K562 (cell line): Measurements from ENCODE around the gene GPD1L. TPM values are rescaled to one million over a fixed set of nuclear protein-coding genes. Genes with fewer than 3 reads are reported as not detected.
"Not testable (repeated sequence)": the region's sequence is repeated elsewhere in the genome, so short reads cannot be mapped to it uniquely, and the experiment has no call there.

Source experiments
- ATAC-seq: fragments of 200-7000 bp; cut with Tn5 transposase; 3 replicates; pipeline ENCODE4 v1.9.1; 2020; ENCODE audit warnings: moderate library complexity
- BruUV-seq: library from RNA; stranded (reverse); fragments of 400-500 nt; replicated peaks from 2 replicates; lab custom pipeline; 2021; lab: Mats Ljungman, UMichigan
- CTCF ChIA-PET: fragments of 300-600 bp; formaldehyde crosslinking; extraction: SDS; loops from one replicate; lab custom pipeline; 2021; ENCODE audit warnings: low intra/inter-chr PET ratio; lab: Yijun Ruan, JAX
- POLR2A ChIA-PET: fragments of 300-600, 350-650 bp; sonication (Branson Sonifier 250); formaldehyde crosslinking; extraction: SDS; loops from one replicate; lab custom pipeline; 2021; ENCODE audit warnings: antibody characterized with exemption, inconsistent platforms; lab: Yijun Ruan, JAX
- DNase-seq, 4 experiments: peaks; one replicate each; pipeline versions ENCODE4 v3.0.0 to v3.0.0-alpha.2; 2011 to 2018; ENCODE audit warnings: low spot score in 3 of 4, mixed read lengths in 3 of 4; ENCODE audit errors: extremely low read depth in 1 of 4
- FAIRE-seq: peaks from 2 replicates; lab custom pipeline; 2011; peaks lifted over from hg19 to GRCh38; lab: Jason Lieb, UNC
- H2AFZ ChIP-seq: 2 replicates; pipeline ENCODE4 v1.6.0; 2011; ENCODE audit warnings: low read depth, low read length, control low read depth, inconsistent platforms
- H3K27ac ChIP-seq: fragments of 200-600 bp; 3 replicates; pipeline ENCODE4 v1.8.0; 2011; ENCODE audit warnings: low read depth, mild to moderate bottlenecking, control low read depth, inconsistent platforms, low read length, moderate library complexity, mixed read lengths; ENCODE audit errors: extremely low read depth
- H3K27me3 ChIP-seq, 2 experiments: fragments of 300-600 bp in 1 of 2; 2 replicates in 1 of 2; 3 replicates in 1 of 2; pipeline versions ENCODE4 v1.6.0 to v1.8.0; 2011; ENCODE audit warnings: inconsistent platforms in 2 of 2, low read length in 2 of 2, mild to moderate bottlenecking in 1 of 2, mixed read lengths in 1 of 2, moderate library complexity in 1 of 2; ENCODE audit not compliant: control insufficient read depth in 2 of 2, insufficient read depth in 2 of 2
- H3K36me3 ChIP-seq: fragments of 300-600 bp; 3 replicates; pipeline ENCODE4 v1.8.0; 2011; ENCODE audit warnings: mild to moderate bottlenecking, low read length, inconsistent platforms; ENCODE audit not compliant: control insufficient read depth, insufficient read depth
- H3K4me1 ChIP-seq, 2 experiments: fragments of 200-600 bp in 1 of 2; replicated peaks in 1 of 2; 2 replicates in 1 of 2; 3 replicates in 1 of 2; pipeline versions ENCODE4 v1.5.1 to v1.8.0; 2011; ENCODE audit warnings: inconsistent platforms in 2 of 2, low read length in 2 of 2, mild to moderate bottlenecking in 1 of 2, mixed read lengths in 1 of 2, moderate library complexity in 1 of 2; ENCODE audit not compliant: control insufficient read depth in 2 of 2, insufficient read depth in 2 of 2
- H3K4me2 ChIP-seq: 2 replicates; pipeline ENCODE4 v1.6.1; 2011; ENCODE audit warnings: low read length, control low read depth, inconsistent platforms, mixed read lengths; ENCODE audit not compliant: insufficient read depth
- H3K4me3 ChIP-seq: fragments of 200-600 bp; sonication (generic), shearing (Covaris generic); 2 replicates; pipeline ENCODE4 v1.5.1; 2016; ENCODE audit warnings: control low read depth, inconsistent platforms
- H3K79me2 ChIP-seq: fragments of 200-600 bp; 3 replicates; pipeline ENCODE4 v1.8.0; 2011; ENCODE audit warnings: low read length, inconsistent platforms; ENCODE audit not compliant: control insufficient read depth, insufficient read depth
- H3K9ac ChIP-seq, 2 experiments: 2 replicates each; pipeline versions ENCODE4 v1.6.0 to v1.6.1; 2011; ENCODE audit warnings: low read depth in 2 of 2, low read length in 2 of 2, control low read depth in 1 of 2, inconsistent platforms in 1 of 2, mild to moderate bottlenecking in 1 of 2, mixed read lengths in 1 of 2; ENCODE audit not compliant: insufficient read depth in 1 of 2
- H3K9me1 ChIP-seq: one replicate; pipeline ENCODE4 v1.6.0; 2011; ENCODE audit warnings: inconsistent platforms, mild to moderate bottlenecking, low read length, moderate library complexity; ENCODE audit not compliant: control insufficient read depth, insufficient read depth
- H3K9me3 ChIP-seq: replicated peaks from 2 replicates; pipeline ENCODE4 v1.5.1; 2011; ENCODE audit warnings: low read depth, low read length, inconsistent platforms; ENCODE audit not compliant: control insufficient read depth, insufficient read depth
- H4K20me1 ChIP-seq: replicated peaks from 2 replicates; pipeline ENCODE4 v1.6.1; 2011; ENCODE audit warnings: low read length, inconsistent platforms, mixed read lengths; ENCODE audit not compliant: control insufficient read depth, insufficient read depth
- WGBS: fragments of 100-300 bp; shearing (Covaris generic); methylation state at CpG from one replicate; pipeline ENCODE4 v1.1.6; 2016; ENCODE audit warnings: low coverage, mixed read lengths; ENCODE audit not compliant: insufficient coverage; ENCODE audit errors: missing lambda C conversion rate; 5-methylcytosine and 5-hydroxymethylcytosine counted together
- in situ Hi-C: fragments of 300-500 bp; cut with MboI; formaldehyde crosslinking; loops from 4 replicates; pipeline ENCODE4 v1.15.0; 2018; ENCODE audit warnings: inconsistent platforms, mixed read lengths
- intact Hi-C: fragments of 100-400 bp; cut with micrococcal nuclease; formaldehyde crosslinking; loops from 2 replicates; pipeline ENCODE4 v1.14.2; 2022
- polyA plus RNA-seq, 8 experiments: library from polyadenylated mRNA; depleted of rRNA in 4 of 8; stranded (reverse) in 5 of 8; unstranded in 3 of 8; fragments of >200 nt; fragmentation: Nextera tagmentation in 2 of 8; fragmentation: Illumina TruSeq in 1 of 8; extraction: Ambion mirVana in 2 of 8; extraction: Trizol in 1 of 8; gene quantifications; 2 replicates each; pipeline versions ENCODE4 v1.2.1 to v1.2.3, GENCODE V29; 2011 to 2014; ENCODE audit warnings: inconsistent platforms in 1 of 8, missing spikeins in 1 of 8
- total RNA-seq, 7 experiments: library from RNA; depleted of rRNA in 6 of 7; stranded (reverse); fragments of >200 nt in 6 of 7; fragmentation: Illumina TruSeq in 2 of 7; extraction: Trizol in 2 of 7; gene quantifications; 2 replicates each; pipeline versions ENCODE4 v1.2.1 to v1.2.3, GENCODE V29; 2011 to 2021; ENCODE audit warnings: low replicate concordance in 1 of 7
- TF ChIP-seq, protein P1 (sequence below): sonication (generic); formaldehyde crosslinking; IDR thresholded peaks from 2 replicates; pipeline ENCODE4 v1.8.0; 2022; ENCODE audit warnings: mild to moderate bottlenecking, missing genetic modification reagents

Gene GPD1L
- total and polyA plus RNA-seq, 9 of the 15 experiments (the other 6 are each of a cell fraction or from before 2014, with no cell fraction given): 1.6 to 17.3 (median 12.3) TPM

DNA sequence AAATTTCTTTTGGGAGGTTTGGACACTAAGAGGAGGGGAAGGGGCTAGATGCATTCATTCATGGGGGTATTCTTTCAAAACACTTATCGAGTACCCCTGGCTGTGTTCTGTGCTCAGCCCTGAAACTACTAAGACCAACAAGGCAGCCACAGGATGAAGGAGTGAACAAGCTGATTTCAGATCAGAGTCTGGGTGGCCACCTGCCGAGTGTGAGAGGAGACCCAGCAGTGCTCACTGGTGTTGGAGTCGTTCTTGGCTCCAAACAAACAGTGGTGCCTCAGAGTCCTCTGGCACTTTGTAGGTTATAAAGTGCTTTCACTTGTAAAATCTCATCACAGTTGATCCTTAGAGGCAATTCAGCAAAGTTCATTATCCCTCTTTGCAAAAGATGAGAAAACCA, 83.3 kb downstream of the GPD1L start (continued):
- TF ChIP-seq, protein P1, sequence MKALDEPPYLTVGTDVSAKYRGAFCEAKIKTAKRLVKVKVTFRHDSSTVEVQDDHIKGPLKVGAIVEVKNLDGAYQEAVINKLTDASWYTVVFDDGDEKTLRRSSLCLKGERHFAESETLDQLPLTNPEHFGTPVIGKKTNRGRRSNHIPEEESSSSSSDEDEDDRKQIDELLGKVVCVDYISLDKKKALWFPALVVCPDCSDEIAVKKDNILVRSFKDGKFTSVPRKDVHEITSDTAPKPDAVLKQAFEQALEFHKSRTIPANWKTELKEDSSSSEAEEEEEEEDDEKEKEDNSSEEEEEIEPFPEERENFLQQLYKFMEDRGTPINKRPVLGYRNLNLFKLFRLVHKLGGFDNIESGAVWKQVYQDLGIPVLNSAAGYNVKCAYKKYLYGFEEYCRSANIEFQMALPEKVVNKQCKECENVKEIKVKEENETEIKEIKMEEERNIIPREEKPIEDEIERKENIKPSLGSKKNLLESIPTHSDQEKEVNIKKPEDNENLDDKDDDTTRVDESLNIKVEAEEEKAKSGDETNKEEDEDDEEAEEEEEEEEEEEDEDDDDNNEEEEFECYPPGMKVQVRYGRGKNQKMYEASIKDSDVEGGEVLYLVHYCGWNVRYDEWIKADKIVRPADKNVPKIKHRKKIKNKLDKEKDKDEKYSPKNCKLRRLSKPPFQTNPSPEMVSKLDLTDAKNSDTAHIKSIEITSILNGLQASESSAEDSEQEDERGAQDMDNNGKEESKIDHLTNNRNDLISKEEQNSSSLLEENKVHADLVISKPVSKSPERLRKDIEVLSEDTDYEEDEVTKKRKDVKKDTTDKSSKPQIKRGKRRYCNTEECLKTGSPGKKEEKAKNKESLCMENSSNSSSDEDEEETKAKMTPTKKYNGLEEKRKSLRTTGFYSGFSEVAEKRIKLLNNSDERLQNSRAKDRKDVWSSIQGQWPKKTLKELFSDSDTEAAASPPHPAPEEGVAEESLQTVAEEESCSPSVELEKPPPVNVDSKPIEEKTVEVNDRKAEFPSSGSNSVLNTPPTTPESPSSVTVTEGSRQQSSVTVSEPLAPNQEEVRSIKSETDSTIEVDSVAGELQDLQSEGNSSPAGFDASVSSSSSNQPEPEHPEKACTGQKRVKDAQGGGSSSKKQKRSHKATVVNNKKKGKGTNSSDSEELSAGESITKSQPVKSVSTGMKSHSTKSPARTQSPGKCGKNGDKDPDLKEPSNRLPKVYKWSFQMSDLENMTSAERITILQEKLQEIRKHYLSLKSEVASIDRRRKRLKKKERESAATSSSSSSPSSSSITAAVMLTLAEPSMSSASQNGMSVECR (CRISPR knock-in tag): no peak

DNA sequence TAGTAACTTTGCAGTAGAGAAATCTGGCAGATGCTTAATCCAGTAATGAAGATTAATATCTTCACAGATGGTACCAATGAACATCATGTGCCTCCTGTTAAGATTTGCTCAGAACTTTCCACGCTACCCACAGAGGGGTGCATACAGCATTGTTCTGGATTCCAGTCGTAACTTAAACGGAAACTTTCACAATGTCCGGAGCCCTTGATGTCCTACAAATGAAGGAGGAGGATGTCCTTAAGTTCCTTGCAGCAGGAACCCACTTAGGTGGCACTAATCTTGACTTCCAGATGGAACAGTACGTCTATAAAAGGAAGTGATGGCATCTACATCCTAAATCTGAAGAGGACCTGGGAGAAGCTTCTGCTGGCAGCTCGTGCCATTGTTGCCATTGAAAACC, 84.1 kb downstream of the GPD1L start:
- H2AFZ ChIP-seq, H3K27ac ChIP-seq, H3K79me2 ChIP-seq, POLR2A ChIA-PET, H3K9me3 ChIP-seq, H3K4me3 ChIP-seq, CTCF ChIA-PET, H3K9me1 ChIP-seq, in situ Hi-C loops, FAIRE-seq, H3K36me3 ChIP-seq, H3K4me1 ChIP-seq, ATAC-seq, H3K4me2 ChIP-seq, DNase-seq, intact Hi-C loops, H4K20me1 ChIP-seq, H3K9ac ChIP-seq, BruUV-seq: not testable (repeated sequence)
- peaks cover 0 to 11% of the 10 kb centered on the region in 2 experiments; a peak in 3 of 5 replicates for H3K27me3 ChIP-seq
- 0% methylated on average over 6 of the region's 6 CpGs for WGBS
